NOMO-1 treated with dmso at 0.1 percent for 144 hours (cell line): ENCODE measurements around the gene VDR.

ENCODE experiments used
- DNase-seq: peaks from one replicate; lab custom pipeline; 2025; ENCODE audit not compliant: unreplicated experiment; lab: John Stamatoyannopoulos, UW

VDR gene

GRCh38 chr12:47799357-47799955 lies 105.3 kb downstream of the VDR start:
- DNase-seq: no peak

- no peak for DNase-seq
Observed at GRCh38 chr12:47798382-47798948, 106.3 kb downstream of the VDR start.

- DNase-seq: no peak
Observed at GRCh38 chr12:47797441-47797840, 107.4 kb downstream of the VDR start.

GRCh38 chr12:47795814-47796411 lies 108.9 kb downstream of the VDR start:
- DNase-seq: no peak

- DNase-seq: no peak
Observed at GRCh38 chr12:47795121-47795813, 109.5 kb downstream of the VDR start.

GRCh38 chr12:47794679-47795078 lies 110.1 kb downstream of the VDR start:
- DNase-seq: no peak

GRCh38 chr12:47793015-47793681 lies 111.6 kb downstream of the VDR start:
- DNase-seq: no peak

- DNase-seq: no peak
Observed at GRCh38 chr12:47791874-47792273, 112.9 kb downstream of the VDR start.
